K562 (cell line): Measurements from ENCODE around the gene FPR1. TPM values are rescaled to one million over a fixed set of nuclear protein-coding genes. Genes with fewer than 3 reads are reported as not detected.
A peak's percentile ranks its signal among the peaks of the same experiment; 100 is the strongest.

ENCODE experiments used
- C11orf30 ChIP-seq: fragments of 450-650 bp; IDR thresholded peaks from 2 replicates; pipeline ENCODE4 v1.6.1; 2016; ENCODE audit warnings: low read depth, mild to moderate bottlenecking
- JUN ChIP-seq, 2 experiments: sonication (generic) in 1 of 2; formaldehyde crosslinking in 1 of 2; IDR thresholded peaks; 2 replicates each; pipeline versions ENCODE4 v1.6.1 to v1.8.0; 2012 to 2022; ENCODE audit warnings: borderline replicate concordance in 2 of 2, mild to moderate bottlenecking in 2 of 2, improper control_type of control experiment in 1 of 2, low read depth in 1 of 2, low read length in 1 of 2, missing genetic modification reagents in 1 of 2
- NBN ChIP-seq: fragments of 450-650 bp; IDR thresholded peaks from 2 replicates; pipeline ENCODE4 v1.6.1; 2016; ENCODE audit warnings: low read depth, mild to moderate bottlenecking
- NFE2 ChIP-seq: IDR thresholded peaks from 2 replicates; pipeline ENCODE4 v1.6.1; 2014; ENCODE audit warnings: antibody characterized with exemption, low read depth
- NR2C2 ChIP-seq, 2 experiments: fragments of 200-800 bp in 1 of 2; sonication (Bioruptor generic) in 1 of 2; sonication (generic) in 1 of 2; formaldehyde crosslinking in 1 of 2; IDR thresholded peaks; 2 replicates each; pipeline versions ENCODE4 v1.6.1 to v1.8.0; 2016 to 2022; ENCODE audit warnings: mild to moderate bottlenecking in 1 of 2, missing compliant biosample characterization in 1 of 2, missing genetic modification characterization in 1 of 2, missing genetic modification reagents in 1 of 2
- POLR3G ChIP-seq: IDR thresholded peaks from 2 replicates; pipeline ENCODE4 v1.6.1; 2011; ENCODE audit not compliant: insufficient read length, insufficient replicate concordance; ENCODE audit errors: extremely low read depth
- RAD21 ChIP-seq, 2 experiments: fragments of 250-450 bp in 1 of 2; fragments of 450-650 bp in 1 of 2; sonication (Bioruptor Pico) in 1 of 2; formaldehyde crosslinking in 1 of 2; IDR thresholded peaks in 1 of 2; conservative IDR thresholded peaks in 1 of 2; 2 replicates each; pipeline versions ENCODE4 v1.4.0 to v1.8.0; 2020 to 2022; ENCODE audit warnings: mild to moderate bottlenecking in 2 of 2, moderate library complexity in 1 of 2
- RREB1 ChIP-seq: fragments of 250-450 bp; sonication (Bioruptor Pico); IDR thresholded peaks from 2 replicates; pipeline ENCODE4 v1.4.0; 2020
- SMAD4 ChIP-seq: fragments of 250-450 bp; sonication (Bioruptor Pico); conservative IDR thresholded peaks from 2 replicates; pipeline ENCODE4 v1.8.0; 2021; ENCODE audit warnings: inconsistent platforms, mild to moderate bottlenecking, moderate library complexity
- SOX6 ChIP-seq: fragments of 450-650 bp; IDR thresholded peaks from 2 replicates; pipeline ENCODE4 v1.6.1; 2014; ENCODE audit warnings: mild to moderate bottlenecking
- polyA plus RNA-seq, 8 experiments: library from polyadenylated mRNA; depleted of rRNA in 4 of 8; stranded (reverse) in 5 of 8; unstranded in 3 of 8; fragments of >200 nt; fragmentation: Nextera tagmentation in 2 of 8; fragmentation: Illumina TruSeq in 1 of 8; extraction: Ambion mirVana in 2 of 8; extraction: Trizol in 1 of 8; gene quantifications; 2 replicates each; pipeline versions ENCODE4 v1.2.1 to v1.2.3, GENCODE V29; 2011 to 2014; ENCODE audit warnings: inconsistent platforms in 1 of 8, missing spikeins in 1 of 8
- total RNA-seq, 7 experiments: library from RNA; depleted of rRNA in 6 of 7; stranded (reverse); fragments of >200 nt in 6 of 7; fragmentation: Illumina TruSeq in 2 of 7; extraction: Trizol in 2 of 7; gene quantifications; 2 replicates each; pipeline versions ENCODE4 v1.2.1 to v1.2.3, GENCODE V29; 2011 to 2021; ENCODE audit warnings: low replicate concordance in 1 of 7
- TF ChIP-seq, protein P1 (sequence below): fragments of 200-800 bp; sonication (Bioruptor generic); IDR thresholded peaks from 2 replicates; pipeline ENCODE4 v1.6.1; 2016; ENCODE audit warnings: missing genetic modification characterization, missing compliant biosample characterization
- TF ChIP-seq, protein P2 (sequence below): fragments of 450-650 bp; IDR thresholded peaks from 2 replicates; pipeline ENCODE4 v1.6.1; 2016

FPR1 gene
- total and polyA plus RNA-seq, 9 of the 15 experiments (the other 6 are each of a cell fraction or from before 2014, with no cell fraction given) = 0.06 to 0.25 (median 0.14) TPM; not detected in 4

DNA sequence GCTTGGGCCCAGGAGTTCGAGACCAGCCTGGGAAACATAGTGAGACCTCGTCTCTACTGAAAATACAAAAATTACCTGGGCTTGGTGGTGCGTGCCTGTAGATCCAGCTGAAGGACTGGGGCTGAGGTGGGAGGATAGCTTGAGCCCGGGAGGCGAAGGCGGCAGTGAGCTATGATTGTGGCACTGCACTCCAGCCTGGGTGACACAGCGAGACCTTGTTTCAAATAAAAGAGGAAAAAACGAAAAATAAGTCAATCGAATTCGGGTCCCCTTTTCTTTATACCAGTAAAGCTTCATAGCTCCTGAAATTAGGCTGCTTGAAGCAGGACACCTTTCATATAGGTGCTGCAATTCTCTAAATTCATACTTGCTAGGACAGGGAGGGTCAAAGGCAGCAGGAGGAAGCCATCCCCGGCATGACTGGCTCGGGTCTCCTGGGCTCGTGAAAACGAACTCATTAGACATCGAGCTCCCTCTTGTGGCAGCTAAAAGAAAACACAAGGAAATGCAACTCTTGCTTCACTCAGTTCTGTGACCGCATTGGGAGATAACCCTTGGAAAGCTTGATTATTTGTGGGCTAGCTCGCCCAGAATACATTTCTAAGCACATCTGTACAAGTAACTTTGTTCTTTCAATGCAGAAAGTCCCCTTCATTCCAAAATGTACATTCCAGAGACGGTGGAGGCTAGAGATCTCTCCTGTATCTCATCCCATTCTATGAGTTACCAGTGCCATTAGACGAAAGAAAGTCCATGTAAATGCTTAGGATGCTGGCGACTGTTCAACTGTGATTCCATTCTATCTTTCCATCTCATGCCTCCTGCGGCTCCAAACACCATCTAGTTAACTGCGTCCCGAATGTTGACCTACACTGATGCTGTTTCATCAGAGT lies 26.1 kb upstream of the FPR1 start (continued):
- TF ChIP-seq RREB1 = 0 out of 2 replicates have a peak, but pooled peaks have one; percentile 75
- no peak for TF ChIP-seq NR2C2 (CRISPR knock-in tag; IDR thresholded peaks at IDR 0.05)
- peak; percentile 60 for TF ChIP-seq NR2C2 (tag; IDR thresholded peaks at IDR 0.05)
- peak; percentile 5; the same call in 1 of the 2 replicates for TF ChIP-seq SOX6
- peak; percentile 8; the same call in 1 of the 2 replicates for TF ChIP-seq C11orf30
- no peak for TF ChIP-seq POLR3G
- TF ChIP-seq, protein P1, sequence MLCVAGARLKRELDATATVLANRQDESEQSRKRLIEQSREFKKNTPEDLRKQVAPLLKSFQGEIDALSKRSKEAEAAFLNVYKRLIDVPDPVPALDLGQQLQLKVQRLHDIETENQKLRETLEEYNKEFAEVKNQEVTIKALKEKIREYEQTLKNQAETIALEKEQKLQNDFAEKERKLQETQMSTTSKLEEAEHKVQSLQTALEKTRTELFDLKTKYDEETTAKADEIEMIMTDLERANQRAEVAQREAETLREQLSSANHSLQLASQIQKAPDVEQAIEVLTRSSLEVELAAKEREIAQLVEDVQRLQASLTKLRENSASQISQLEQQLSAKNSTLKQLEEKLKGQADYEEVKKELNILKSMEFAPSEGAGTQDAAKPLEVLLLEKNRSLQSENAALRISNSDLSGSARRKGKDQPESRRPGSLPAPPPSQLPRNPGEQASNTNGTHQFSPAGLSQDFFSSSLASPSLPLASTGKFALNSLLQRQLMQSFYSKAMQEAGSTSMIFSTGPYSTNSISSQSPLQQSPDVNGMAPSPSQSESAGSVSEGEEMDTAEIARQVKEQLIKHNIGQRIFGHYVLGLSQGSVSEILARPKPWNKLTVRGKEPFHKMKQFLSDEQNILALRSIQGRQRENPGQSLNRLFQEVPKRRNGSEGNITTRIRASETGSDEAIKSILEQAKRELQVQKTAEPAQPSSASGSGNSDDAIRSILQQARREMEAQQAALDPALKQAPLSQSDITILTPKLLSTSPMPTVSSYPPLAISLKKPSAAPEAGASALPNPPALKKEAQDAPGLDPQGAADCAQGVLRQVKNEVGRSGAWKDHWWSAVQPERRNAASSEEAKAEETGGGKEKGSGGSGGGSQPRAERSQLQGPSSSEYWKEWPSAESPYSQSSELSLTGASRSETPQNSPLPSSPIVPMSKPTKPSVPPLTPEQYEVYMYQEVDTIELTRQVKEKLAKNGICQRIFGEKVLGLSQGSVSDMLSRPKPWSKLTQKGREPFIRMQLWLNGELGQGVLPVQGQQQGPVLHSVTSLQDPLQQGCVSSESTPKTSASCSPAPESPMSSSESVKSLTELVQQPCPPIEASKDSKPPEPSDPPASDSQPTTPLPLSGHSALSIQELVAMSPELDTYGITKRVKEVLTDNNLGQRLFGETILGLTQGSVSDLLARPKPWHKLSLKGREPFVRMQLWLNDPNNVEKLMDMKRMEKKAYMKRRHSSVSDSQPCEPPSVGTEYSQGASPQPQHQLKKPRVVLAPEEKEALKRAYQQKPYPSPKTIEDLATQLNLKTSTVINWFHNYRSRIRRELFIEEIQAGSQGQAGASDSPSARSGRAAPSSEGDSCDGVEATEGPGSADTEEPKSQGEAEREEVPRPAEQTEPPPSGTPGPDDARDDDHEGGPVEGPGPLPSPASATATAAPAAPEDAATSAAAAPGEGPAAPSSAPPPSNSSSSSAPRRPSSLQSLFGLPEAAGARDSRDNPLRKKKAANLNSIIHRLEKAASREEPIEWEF = no peak
- TF ChIP-seq NFE2 = peak; percentile 36; the same call in 1 of the 2 replicates
- TF ChIP-seq, protein P2, sequence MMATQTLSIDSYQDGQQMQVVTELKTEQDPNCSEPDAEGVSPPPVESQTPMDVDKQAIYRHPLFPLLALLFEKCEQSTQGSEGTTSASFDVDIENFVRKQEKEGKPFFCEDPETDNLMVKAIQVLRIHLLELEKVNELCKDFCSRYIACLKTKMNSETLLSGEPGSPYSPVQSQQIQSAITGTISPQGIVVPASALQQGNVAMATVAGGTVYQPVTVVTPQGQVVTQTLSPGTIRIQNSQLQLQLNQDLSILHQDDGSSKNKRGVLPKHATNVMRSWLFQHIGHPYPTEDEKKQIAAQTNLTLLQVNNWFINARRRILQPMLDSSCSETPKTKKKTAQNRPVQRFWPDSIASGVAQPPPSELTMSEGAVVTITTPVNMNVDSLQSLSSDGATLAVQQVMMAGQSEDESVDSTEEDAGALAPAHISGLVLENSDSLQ = no peak
- 0 out of 2 replicates have a peak, but pooled peaks have one; percentile 36 for TF ChIP-seq SMAD4 (CRISPR knock-in tag)
- TF ChIP-seq JUN (IDR thresholded peaks at IDR 0.05; ENCODE audit: borderline replicate concordance, low read depth, low read length) = peak; percentile 49; the same call in 1 of the 2 replicates
- no peak for TF ChIP-seq JUN (CRISPR knock-in tag; IDR thresholded peaks at IDR 0.05; ENCODE audit: borderline replicate concordance)
- TF ChIP-seq NBN = no peak
- TF ChIP-seq RAD21 (CRISPR knock-in tag; conservative IDR thresholded peaks at IDR 0.05 in 1 of 2, IDR thresholded peaks at IDR 0.05 in 1 of 2) = peak; percentile 86 to 90
